ACHN (cell line): ENCODE data around the gene CACNA1E.

Experiments used
- DNase-seq: peaks from one replicate; pipeline ENCODE4 v3.0.0-alpha.2; 2015
- in situ Hi-C: cut with HindIII; loops from 2 replicates; pipeline ENCODE4 v1.10.0; 2017; ENCODE audit warnings: low sequenced_read_pairs, low pct_ligation_motif_present, low pct_unique_long_range_greater_than_20kb

Gene CACNA1E

DNA sequence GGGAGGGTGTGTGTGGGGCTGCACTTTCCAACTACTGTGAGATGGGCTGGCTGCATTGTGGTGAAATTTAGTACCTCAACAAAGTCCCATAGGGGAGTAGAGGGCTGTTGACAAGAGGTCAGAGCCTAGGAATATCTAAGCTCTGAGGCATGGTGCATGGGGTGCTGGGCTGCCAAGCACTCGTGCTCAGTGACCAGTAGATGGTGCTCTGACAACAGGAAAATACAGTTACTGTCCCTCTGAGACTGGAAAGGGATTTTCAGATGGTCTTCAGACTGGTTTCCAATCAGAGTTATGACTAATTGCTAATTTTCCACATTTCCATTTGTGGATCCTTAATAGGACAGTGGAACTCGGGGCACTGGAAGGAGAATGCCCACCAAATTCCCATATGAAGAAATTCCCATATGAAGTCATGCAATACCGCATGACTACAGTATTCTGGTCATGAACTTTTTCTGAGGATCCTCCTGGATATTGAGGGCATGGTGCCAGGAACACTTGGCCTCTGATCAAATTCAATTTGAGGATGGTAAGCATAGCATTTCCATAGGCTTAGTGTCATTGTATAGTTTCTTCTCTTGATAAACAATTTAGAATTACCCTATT is 4.1 kb upstream of the CACNA1E start:
- in situ Hi-C loops, result loop anchor here (25.0 kb wide), 1 partner anchor 458 kb away; no protein-coding TSS in a partner anchor
- peak; percentile 62 for DNase-seq

DNA sequence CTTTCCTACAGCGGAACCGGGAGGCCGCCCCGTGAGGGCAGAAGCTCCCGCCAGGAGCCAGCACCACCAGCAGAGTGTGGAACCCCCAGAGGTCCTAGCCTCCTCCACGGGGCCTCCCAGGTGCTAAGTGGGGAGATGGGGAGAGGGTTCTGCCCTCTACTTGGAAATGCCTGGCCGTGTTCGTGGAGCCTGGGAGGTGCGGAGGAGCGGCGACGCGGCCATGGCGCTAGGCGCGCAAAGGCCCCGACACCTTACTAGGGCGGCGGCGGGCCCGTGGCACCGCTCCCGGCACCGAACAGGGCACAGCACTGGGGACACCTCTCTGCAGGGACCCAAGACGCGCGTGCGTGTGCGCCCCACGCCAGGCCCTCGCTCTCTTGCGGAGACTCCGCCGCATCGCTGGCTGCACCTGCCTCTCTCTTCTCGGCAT is 1.3 kb upstream of the CACNA1E start:
- in situ Hi-C loops, result loop anchor here (25.0 kb wide), 1 partner anchor 455 kb away; no protein-coding TSS in a partner anchor
- no peak for DNase-seq

DNA sequence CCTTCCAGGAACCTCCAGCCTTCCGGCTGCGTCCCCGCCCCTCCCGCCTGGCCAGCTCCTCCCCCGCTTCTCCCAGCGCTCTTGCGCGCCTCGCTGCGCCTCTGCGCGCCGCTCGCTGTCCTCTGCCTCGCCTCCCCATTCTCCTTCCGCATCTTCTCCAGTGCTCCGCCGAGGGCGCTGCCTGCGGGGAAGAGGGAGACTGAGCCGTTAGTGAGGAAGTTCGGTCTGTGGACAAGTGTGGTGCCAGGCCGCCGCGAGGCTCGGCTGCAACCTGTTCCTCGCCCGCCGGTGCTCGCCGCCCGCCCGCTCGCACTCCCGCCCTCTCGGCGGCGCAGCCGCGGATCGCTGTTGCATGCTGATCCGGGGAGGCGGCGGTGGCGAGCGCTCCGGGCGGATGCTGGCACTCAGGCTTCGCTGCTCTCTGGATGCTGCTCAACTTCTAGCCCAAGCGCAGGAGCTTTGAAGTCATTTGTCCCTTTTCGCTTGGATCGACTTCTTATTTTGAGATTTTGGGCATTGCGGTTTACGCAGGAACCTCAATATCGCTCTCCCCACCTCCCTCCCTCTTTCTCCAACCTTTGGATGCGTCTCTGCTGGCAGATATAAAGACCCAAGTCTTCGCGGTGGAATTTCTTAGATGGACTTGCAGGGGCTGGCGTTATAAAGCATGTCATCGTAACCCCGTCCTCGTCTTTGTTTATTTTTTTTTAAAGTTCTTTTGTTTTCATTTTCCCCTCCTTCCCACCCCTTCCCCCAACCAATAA is 614 bp upstream of the CACNA1E start:
- DNase-seq, result no peak
- in situ Hi-C loops, result loop anchor here (25.0 kb wide), 1 partner anchor 455 kb away; no protein-coding TSS in a partner anchor

DNA sequence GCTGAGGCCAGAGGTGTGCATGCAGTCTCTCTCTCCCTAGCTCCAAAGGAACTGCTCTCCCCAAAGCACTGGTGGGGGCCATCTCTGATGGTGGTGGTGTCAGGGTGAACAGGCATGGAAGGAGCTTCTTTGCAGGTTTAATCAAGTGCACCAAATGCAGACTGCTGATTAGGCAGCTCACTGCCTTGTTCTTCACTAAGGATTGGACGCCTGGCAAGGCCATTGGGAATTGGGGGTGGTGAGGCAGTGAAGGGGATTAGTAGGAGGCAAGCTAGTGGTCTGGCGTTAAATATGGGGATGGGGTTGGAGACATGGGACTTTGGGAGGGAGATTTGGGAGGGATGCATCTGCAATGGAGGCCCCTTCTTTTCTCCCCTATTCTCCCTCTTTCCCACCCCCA is 1.5 kb downstream of the CACNA1E start:
- no peak for DNase-seq
- in situ Hi-C loops, result loop anchor here (25.0 kb wide), 1 partner anchor 452 kb away; no protein-coding TSS in a partner anchor

DNA sequence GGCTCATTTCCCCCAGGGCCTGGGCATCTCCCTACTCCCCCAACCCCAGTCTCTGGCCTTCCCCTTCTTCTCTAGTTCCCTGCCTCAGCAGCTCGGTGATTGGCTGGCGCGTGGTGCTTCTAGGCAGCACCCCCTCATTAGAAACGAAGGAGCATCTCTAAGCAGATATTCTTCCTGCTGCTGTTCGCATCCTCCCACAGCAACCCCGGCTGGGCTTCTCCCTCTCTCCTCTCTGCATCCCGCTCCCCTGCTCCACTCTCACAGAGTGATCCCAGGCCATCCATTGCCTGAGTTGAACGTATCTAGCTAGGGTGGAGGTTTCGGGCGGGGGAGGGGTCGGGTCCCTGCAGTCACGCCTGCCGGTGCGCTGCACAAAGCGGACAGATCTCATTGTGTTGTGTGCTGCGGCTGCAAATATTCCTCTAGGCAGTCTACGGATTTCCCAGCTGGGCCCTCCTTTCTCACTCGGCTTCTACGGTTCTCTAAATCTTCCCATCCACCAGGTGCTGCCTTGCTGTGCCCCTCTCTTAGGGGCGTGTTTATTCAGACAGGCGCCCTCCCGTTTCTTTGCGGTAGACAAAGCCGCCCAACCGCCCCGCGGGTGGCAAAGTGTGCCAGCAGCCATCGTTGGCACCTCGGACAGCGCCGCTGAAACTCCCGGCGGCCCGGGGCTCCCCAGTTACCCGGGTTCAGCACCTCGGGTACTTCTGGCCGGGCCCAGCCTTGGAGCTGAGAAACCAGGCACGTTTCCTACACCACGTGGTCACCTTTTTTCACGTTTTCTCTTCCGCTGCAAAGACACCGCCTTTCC is 2.2 kb downstream of the CACNA1E start:
- in situ Hi-C loops, result loop anchor here (25.0 kb wide), 1 partner anchor 452 kb away; no protein-coding TSS in a partner anchor
- peak; percentile 24 for DNase-seq

DNA sequence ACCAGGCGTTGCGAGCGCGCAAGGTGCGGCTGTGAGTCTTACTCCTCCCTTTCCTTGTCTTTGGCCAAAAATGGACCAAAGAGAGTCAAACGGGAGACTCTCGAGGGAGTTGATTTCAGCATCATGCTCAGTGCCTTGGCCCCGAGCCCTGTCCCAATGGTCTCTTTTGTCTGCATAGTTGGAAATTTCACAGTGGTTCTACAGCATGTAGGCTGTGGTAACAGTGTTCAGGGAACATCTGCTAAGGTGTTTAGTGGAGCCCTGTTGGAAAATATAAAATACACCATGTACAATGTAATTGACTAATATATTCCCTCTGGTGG is 2.7 kb downstream of the CACNA1E start:
- DNase-seq, result no peak
- in situ Hi-C loops, result loop anchor here (25.0 kb wide), 1 partner anchor 451 kb away; no protein-coding TSS in a partner anchor

DNA sequence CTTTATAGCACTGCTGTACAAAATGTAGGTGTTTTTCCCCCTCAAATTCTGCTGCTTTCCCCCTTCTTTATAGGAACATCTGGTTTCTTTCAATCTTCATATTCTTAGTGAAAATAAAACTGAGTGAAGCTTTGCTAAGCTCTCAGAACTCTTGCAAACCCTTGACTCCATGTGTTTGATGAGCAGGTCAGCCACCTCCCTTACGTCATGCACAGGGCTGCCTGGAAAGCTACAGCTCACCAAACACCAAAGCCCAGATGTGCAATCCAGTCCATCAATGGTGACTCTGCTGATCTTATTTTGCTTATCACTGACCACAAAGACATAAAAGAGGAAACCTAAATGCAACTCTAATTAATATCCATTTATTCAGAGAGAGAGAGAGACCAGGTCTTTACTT is 5.5 kb downstream of the CACNA1E start:
- no peak for DNase-seq
- in situ Hi-C loops, result loop anchor here (25.0 kb wide), 1 partner anchor 448 kb away; no protein-coding TSS in a partner anchor

DNA sequence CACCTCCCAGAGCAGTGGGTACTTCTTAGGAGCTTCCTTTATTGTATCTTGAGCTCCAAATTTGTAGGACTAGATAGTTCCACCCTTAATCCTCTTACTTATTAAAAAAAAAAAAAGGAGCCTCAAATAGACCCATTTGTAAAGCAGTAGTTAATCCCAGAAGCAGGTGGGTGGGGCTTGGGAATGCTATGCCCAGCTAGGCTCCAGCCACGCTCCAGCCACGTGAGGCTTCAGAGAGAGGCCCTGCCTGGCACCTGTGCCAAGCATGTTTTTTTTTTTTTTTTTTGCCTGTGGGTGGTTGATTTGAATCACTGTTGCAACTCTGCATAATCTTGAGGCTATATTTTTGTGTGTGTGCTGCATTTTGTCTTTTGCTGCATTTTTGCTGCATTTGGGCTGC is 7.0 kb downstream of the CACNA1E start:
- no peak for DNase-seq

DNA sequence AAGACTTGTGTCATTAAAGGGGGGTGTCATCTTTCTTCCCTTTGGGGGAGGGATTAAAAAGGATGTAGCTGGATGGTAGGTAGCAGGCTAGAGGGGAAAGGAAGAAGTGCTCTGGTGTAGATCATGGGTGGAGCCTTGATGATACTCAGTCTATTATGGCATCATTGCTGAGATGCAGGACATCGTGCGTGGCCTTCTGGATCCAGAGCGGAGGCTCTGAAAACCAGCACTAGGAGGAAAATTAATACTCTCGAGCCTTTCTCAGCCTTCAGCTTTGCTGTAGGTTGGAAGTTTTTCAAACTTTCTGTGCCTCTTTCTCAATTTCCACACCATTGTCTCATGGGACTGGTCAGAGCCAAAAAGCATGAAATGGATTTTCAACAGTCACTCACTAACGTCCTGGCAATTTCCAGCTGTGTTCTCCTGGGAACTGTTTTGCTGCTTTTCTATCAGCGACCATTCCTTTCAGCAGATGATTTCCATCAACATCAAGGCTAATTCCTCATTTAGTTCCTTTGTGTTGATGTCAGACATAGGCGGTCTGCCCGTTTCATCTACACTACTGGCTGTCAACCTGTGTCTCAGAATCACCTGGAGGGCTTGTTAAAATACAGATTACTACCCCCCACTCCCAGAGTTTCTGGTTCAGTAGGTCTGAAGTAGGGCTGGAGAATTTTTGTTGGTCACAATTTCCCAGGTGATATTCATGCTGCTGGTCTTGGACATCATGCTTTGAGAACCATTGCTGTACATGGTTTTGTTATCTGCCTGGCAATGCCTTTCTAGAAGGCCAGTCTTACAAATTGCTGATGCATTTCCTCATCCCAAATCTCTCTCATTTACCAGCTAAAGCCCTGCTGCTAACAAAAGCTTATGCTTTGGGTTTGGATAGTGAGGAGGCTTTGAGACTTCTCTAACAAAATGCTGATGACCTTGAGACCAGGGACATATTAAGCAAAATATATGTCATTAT is 7.7 kb downstream of the CACNA1E start:
- in situ Hi-C loops, result loop anchor here (25.0 kb wide), 1 partner anchor 446 kb away; no protein-coding TSS in a partner anchor
- DNase-seq, result no peak

More for the DNA sequence above, 7.0 kb downstream of the CACNA1E start:
- in situ Hi-C loops, result loop anchor here (25.0 kb wide), 1 partner anchor 447 kb away; no protein-coding TSS in a partner anchor

DNA sequence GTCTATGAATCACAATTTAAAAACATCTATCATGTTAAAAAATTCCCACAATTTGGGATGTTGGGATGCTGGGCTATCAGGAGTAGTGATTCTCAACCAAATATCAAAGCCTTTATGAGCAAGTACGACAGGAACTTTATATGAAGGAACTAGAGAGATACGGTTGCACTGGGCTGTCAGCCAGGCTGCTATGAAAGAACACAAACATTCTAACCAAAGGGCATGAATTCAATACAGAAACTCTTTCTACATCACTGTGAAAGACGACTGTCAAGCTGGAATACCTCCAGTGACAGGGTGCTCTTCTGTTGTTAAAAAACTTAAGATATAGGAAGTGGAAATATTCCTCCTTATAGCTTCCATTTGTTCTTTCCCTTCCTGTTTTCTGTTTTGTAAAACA is 9.8 kb downstream of the CACNA1E start:
- in situ Hi-C loops, result loop anchor here (25.0 kb wide), 1 partner anchor 444 kb away; no protein-coding TSS in a partner anchor
- no peak for DNase-seq

DNA sequence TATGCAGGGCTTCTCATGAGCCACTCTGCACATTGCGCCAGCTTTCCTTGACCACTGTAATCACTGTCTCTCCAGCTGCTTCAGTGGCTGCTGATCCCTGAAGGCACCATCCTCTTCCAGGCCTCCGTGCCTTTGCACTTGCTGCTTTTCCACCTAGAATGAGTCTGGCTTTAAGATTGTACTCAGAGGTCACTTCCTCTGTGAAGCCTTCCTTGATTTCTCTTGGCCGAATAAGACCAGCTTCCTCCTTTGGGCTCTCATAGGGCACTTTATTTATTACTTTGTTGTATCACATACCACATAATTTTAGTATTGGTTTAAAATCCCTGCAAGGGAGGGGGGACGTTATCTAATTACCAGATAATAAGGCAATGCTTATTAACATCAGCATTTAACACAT is 10.6 kb downstream of the CACNA1E start:
- in situ Hi-C loops, result loop anchor here (25.0 kb wide), 1 partner anchor 443 kb away; no protein-coding TSS in a partner anchor
- DNase-seq, result no peak

DNA sequence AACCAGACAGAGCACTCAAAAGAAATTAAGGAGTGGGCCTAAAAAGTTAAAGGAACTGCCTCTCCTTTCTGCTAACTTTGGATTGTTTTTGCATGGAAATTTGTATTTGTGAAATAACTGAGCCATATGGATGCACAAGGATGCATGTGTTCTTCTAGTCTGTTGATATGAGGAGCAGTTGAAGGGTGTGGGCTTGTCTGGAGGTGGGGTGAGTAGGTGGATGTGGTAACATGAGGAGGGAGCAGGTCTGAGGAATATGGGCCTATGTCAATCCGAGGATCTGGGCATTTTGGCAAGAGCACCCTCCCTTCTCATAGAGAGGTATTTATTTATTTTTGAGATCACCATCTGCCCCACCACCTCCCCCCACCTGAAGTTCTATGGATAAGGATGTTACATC is 13.4 kb downstream of the CACNA1E start:
- in situ Hi-C loops, result loop anchor here (25.0 kb wide), 1 partner anchor 441 kb away; no protein-coding TSS in a partner anchor
- DNase-seq, result no peak

DNA sequence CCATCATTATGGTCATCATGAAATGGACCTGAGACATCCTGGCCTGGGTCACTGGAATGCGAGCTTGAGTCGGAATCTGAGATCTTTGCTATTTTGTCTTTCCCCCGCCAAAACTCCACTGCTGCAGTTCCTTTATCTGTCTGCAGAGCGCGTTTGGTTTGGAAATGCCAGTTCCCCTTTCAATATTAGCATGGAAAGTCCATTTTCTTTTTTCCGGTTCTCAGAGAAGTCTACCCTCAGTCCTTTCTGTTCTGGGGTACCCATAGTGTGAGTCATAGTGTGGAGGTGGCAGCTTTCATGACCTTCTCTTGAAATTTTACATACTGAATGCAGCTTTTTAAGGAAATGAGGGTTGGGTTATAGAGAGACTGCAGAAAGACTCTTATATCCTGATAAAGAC is 14.6 kb downstream of the CACNA1E start:
- in situ Hi-C loops, result loop anchor here (25.0 kb wide), 1 partner anchor 439 kb away; no protein-coding TSS in a partner anchor

DNA sequence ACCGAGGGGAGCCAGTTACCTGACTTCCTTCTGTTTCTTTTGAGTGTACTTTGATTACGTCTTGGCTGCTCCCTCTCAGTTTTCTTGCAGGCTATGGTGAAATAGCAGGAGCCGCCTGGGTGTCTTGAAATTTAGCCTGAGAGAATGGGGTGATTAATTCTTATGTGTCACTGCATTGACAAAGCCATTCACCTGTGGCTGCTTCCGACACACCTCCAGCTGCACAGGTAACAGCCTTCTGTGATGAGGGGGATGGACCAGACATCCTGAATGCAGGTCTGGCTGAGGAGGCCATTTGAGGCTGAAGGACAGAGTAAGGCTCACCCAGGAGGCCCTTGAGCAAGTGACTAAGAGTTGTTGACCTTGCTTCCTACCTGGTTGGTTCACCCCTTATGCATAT is 16.5 kb downstream of the CACNA1E start:
- no peak for DNase-seq
- in situ Hi-C loops, result loop anchor here (25.0 kb wide), 1 partner anchor 437 kb away; no protein-coding TSS in a partner anchor

More for the DNA sequence above, 14.6 kb downstream of the CACNA1E start:
- no peak for DNase-seq

DNA sequence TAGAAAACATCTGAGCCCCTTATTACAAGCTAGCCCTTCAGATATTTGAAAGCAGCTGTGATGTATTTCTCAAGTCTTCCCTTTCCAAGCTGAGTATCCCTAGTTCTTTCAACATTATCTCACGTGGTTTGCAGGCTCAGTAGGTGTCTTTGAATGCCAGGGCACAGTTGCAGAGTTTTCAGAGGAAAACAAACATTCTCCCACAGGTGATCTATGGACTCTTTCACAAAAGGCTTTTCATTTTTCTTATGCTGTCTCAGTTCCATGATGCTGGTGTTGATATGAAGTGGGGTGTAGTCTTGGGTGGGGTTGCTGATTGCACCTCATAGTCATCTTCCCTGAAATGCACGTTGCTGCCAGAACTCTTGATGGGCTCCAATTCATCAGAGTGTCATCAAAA is 17.3 kb downstream of the CACNA1E start:
- DNase-seq, result no peak
- in situ Hi-C loops, result no loop called here

DNA sequence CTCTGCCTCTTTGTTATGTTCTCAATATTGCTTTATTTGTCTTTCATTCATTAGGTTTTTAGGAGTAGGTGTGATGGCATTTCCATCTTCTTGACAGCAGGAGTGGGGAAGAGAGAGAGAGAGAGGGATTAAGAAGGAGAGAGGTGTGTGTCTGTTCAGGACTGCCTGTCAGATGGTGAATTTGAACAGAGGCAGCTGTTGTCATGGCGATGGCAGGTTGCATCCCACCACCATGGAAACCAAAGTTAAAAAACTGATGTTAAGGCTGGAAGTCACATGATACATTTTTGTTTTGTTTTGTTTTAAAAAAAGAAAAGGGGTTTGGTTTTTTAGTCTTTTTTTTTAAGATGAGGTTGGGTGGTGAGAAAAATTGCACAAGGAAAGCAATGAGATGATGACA is 18.3 kb downstream of the CACNA1E start:
- DNase-seq, result no peak

DNA sequence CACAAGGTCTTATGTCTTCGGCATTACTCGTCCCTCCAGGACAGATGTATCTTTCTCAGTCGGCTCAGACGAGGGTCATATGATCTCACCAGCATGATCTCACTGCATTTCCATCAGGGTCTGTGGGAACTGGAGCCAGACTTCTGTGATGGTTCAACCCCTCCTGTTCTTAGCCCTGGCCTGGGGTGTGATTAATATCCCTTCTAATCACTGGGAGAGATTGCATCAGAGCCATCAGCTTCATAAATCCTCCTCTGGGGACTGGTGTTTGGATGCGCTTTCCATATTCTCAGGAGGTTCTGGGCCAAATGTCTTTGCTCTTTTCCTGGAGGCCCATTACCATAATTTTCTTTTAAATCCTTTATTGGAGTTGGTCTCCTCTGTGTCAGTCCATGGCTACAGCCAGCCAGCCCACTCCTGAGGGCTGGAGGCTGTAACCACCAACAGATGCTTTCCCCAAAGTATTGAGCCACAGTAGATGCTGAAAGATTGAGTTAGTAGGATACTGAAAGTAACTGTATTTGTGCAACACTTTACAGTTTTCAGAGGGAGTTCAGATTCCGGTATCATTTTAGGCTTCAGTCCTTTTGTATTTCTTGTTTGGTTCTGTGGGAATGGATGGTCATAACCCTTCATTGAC is 20.0 kb downstream of the CACNA1E start:
- in situ Hi-C loops, result no loop called here
- DNase-seq, result no peak

More for the DNA sequence above, 18.3 kb downstream of the CACNA1E start:
- in situ Hi-C loops, result no loop called here
